ENCODE data around the gene TIMM44.
"Not testable (repeated sequence)": the region's sequence is repeated elsewhere in the genome, so short reads cannot be mapped to it uniquely, and the experiment has no call there.

The TIMM44 gene

DNA sequence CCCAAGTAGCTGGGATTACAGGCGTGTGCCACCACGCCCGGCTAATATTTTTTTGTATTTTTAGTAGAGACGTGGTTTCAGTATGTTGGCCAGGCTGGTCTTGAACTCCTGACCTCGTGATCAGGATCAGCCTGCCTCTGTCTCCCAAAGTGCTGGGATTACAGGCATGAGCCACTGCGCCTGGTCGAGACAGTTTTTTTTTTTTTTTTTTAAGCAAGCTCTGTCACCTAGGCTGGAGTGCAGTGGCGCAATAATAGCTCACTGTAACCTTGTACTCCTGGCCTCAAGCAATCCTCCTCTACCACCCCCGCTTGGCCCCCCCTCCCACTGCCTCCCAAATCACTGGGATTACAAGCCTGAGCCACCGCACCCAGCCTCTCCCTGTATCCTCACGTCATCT lies 46.2 kb downstream of the TIMM44 start:
- no peak for DNase-seq

DNA sequence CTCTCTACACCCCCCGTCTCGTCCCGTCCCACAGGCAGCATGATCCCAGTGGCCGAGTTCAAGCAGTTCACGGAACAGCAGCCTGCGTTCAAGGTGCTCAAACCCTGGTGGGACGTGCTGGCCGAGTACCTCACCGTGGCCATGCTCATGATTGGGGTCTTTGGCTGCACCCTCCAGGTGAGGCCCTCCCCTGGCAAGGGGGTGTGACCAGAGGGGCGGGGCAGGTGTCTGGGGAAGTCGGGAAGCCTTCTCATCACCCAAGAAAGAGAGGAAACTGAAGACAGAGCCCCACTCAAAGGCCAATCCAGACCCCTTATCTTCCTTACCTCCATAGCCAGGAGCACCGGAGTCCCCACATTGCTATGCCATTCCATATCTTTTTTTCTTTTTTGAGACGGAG lies 47.9 kb downstream of the TIMM44 start:
- DNase-seq = no peak

DNA sequence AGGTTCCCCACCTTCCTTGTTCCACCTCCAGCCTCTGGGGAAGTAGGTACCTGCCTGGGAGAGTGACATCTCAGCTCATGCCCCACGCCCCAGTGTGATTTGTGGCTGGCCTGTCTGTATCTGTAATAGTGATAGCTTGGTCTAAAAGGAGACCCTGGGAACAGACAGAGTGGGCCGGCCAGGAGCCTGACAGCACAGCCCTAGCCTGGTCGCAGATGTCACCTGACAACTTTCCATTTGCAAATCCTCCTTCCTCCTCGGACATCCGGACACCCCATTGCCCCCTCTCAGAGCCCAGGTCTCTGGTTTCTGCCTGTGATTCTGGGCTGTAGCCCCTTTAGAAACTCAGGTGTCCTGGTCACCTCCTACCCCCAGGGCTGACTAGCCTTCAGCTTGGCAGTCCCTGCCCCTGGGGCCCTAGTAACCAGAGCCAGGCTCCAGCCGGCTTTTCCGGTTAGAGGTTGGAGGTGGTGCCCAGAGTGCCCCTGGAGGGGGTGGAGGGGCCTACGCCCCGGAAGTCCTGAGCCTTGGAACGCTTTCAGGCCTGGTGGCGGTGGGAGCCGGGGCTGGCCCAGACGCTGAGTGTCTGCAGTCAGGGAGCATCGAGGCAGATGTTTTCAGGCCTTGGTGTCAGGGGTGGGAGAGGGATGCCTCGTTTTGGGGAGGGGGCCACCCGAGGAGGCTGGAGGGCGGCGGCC lies 48.7 kb downstream of the TIMM44 start:
- no peak for DNase-seq

DNA sequence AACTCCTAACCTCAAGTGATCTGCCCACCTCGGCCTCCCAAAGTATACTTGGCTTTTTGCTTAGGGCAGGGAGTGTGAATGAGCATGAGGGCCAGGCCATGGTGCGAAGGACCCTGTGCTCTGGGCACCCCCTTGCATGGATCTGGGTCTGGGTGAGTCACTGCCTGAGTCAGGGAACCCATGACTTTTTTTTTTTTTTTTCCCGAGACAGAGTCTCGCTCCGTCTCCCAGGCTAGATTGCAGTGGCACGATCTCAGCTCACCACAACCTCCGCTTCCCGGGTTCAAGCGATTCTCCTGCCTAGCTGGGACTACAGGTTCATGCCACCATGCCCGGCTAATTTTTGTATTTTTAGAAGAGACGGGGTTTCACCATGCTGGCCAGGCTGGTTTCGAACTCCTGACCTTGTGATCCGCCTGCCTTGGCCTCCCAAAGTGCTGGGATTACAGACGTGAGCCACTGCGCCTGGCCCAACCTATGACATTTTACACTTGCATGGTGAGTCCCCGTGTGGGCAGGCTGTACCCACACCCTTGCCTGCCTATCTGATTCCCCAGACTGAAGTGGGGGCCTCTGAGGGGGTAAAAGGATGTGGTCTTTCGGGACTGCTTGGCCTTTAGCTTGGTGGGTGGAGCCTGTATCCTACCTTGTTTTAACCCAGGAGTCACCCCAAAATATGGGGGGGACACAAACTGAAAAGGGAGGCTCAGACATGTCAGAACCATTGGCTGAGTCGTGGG lies 49.9 kb downstream of the TIMM44 start:
- not testable (repeated sequence) for DNase-seq

DNA sequence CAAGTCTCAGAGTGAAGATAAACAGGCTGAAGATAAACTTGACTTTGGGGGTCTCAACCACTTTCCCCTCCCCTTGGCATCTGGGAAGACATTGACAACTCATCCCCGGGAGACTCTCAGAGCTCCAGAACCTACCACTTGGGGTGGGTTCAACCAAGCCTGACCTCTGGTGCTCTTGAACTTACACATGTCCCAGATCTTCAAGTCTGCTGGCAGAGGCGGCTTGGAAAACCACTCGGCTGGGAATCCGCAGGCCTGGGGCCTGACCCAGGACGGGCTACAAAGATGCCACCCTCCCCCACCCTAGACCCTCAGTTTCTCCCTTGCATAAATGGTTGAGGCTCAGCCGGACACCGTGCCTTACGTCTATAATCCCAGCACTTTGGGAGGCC lies 54.6 kb downstream of the TIMM44 start:
- DNase-seq = no peak

DNA sequence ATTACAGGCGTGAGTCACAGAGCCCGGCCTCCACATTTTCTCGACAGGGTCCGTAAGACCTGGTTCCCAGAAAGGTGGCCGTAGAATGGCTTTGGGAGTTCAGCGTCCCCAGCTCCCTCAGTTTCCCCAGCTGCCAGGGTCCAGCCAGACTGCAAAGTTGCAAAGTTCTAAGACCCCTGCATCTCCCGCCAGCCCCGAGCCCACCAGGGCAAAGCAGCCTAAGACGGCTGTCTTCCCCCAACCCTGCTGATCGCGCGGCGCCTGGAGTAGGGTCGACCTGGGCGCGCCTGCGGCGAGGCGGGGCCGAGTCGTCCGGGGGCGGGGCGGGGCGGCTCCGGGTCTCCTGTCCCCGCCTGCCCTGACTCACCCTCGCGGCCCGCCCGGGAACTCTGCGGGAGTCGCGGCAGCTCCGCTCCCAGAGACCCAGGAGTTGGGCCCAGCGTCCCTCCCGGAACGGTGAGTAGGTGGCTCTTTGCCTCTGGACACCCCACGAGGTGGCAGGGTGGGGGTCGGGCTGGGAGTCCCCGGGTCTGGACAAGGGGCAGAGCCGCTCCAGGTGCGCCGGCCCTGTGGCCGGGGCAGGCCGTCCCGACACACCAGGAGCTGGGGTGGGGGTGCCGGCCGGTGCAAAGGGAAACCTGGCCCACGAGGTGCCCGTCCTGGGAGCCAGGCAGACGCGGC lies 55.2 kb downstream of the TIMM44 start, which contains the start of gene LRRC8E:
Gene LRRC8E (plus strand): TSS at position 366 of the 681 bp plus-strand sequence. CDS start 7,094 bp downstream, outside the sequence.
- DNase-seq = no peak

DNA sequence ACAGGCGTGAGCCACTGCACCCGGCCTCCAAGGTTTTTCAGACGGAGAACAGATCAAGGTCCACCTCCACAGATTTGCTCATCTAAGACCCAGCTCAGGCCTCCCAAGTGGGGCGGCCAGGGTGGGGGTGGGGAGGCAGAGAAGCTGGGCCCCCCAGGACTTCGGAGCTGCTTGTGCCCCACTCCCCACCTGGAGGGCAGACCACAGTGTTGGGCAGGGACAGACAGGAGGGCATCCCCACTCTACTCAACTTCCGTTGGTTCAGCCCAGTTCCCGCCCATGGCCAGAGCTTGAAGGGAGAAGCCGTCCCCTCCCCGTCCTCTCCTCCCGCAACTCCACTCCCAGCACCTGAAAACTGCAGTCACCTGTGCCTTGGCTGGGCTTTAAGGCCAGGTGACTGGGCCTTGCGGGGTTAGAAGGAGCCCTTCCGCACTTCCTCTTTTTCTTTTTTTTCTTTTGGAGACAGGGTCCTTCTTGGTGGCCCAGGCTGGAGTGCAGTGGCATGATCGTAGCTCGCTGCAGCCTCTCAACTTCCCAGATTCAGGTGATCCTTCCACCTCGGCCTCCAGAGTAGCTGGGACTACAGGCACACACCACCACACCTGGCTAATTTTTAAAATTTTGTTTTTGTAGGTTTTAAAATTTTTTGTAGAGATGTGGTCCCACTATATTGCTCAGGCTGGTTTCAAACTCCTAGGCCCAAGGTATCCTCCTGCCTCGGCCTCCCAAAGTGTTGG lies 55.9 kb downstream of the TIMM44 start:
- DNase-seq = no peak

DNA sequence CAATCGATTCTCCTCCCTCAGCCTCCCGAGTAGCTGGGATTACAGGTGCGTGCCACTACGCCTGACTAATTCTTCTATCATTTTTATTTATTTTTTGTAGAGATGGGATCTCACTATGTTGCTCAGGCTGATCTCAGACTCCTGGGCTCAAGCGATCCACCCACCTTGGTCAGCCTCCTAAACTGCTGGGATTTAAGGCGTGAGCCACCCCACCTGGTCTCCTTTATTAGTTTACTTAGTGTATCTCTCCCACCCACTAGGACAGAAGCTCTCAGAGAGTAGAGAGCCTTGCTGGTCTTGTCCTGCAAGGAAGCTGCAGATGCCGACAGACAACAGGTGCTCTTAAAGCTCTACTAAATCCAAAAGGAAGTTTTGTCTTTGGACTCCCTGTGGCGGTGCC lies 57.6 kb downstream of the TIMM44 start:
- DNase-seq = no peak

DNA sequence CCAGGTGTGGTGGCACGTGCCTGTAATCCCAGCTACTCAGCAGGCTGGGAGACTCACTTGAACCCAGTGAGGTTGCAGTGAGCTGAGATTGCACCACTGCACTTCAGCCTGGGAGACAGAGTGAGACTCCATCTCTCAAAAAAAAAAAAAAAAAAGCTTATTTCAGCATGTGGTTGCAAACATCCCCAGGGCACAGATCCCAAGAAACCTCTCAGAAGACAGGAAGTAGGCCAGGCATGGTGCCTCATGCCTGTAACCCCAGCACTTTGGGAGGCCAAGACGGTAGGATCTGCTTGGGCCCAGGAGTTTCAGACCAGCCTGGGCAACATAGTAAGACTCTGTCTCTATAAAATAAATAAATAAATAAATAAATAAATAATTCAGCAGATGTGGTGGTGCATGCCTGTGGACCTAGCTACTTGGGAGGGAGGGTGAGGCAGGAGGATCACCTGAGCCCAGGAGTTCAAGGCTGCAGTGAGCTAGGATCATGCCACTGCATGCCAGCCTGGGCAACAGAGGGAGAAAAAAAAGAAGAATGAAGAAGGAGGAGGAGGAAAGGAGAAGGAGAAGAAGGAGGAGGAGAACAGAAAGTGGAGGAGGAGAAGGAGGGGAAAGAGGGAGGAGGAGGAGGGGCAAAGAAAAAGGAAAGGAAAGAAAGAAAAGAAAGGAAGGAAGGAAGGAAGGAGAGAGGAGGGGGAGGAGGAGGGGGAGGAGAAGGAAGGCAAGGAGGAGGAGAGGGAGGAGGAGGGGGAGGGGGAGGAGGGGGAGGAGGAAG lies 59.5 kb downstream of the TIMM44 start:
- DNase-seq = no peak

DNA sequence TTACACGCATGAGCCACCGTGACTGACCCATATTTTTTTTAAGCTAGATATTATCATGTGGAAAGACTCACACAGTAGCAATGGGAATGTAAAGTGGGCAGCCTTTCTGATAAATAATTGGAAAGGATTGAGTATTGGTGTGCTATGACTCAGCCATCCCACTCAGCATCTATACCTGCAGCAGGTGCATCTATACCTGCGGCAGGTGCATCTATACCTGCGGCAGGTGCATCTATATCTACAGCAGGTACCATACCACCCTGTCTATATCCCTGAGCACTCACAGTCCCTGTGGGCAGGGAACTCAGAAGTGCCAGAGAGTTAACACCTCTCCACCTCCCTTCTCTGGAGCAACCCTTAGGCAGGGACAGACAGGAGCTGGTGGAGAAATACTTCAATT lies 60.4 kb downstream of the TIMM44 start:
- DNase-seq = no peak

DNA sequence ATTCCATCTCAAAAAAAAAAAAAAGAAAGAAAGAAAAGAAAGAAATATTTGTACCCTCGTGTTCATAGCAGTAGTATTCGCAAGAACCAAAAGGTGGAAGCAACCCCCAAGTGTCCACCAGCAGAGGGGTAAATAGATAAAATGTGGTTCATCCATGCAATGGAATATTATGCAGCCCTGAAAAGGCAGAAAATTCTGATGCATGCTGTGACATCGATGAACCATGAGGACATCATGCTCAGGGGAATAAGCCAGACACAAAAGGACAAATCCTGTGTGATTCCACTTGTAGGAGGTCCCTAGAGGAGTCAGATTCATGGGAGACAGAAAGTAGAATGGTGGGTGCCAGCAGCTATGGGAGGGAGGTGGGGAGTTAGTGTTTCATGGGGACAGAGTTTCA lies 61.6 kb downstream of the TIMM44 start:
- no peak for DNase-seq

DNA sequence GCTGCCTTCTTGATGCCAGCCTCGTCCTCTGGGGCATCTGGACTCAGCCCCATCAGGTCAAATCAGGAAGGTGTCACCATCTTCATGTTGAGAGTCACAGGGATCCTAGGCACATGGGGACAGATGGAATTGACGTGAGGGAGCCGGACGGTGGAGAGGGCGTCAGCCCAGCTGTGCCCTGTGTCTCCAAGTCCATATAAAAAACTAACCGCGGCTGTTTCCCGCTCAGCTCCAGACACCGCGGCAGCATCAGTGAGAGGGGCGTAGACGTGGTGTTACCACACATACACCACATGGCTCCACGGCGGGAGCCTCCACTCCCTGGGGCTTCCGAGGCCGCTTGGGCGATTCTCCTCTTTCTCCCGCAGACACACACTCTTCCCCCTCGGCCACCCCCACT lies 63.6 kb downstream of the TIMM44 start:
- no peak for DNase-seq

DNA sequence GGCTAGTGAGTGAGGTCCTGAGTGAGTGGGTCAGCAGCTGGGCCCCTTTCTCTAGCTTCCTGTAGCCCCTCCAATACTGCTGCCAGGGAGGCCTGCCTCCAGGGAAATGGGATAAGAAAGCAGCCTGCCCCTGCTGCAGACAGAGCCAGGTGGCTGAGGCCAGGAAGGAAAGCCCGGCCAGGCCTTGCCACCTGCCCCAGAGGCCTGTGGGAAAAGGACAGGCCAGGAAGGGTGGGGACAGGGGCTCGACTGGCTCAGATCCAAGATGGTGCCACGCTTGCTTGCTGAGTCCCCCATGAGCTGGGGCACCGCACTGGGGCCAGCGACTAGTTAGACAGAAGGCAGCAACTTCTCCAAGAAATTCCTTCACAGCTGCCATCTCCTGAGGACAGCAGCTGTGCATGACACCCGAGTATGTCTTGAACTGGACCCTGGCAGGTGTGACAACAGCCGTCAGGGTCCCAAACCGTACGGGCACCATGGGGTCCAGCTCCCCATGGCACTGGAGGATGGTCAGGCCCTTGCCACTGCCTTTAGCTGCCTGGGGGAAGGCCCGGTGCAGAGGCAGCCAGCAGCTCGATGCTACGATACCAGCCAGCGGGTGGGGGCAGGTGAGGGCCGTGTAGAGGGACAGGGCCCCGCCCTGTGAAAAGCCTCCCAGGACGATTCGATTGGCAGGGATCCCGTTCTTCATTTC lies 64.2 kb downstream of the TIMM44 start:
- no peak for DNase-seq

DNA sequence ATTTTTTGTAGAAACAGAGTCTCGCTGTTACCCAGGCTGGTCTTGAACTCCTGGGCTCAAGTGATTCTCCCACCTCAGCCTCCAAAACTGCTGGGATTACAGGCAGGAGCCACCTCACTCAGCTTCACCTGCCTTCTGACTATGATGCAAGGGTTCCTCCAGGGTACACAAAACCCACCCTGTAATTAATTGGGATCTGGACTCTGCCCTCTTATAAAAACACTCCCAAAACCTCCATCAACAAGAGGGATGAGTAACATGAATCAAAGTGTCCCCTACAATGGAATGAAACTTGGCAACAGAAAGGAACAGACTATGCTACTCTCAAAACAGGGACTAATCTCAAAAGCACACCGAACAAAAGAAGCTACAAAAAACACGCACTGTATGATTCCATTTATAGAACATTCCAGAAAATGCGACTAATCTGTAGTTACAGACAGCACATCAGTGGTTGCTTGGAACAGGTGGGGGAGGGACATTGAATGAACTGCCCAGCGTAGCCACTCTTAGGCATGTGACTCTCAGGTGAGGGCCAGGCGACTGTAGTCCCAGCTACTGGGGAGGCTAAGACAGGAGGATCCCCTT lies 66.1 kb downstream of the TIMM44 start:
- no peak for DNase-seq
